ENCODE results near the gene C19orf25. TPM values are rescaled to one million over a fixed set of nuclear protein-coding genes. Genes with fewer than 3 reads are reported as not detected.

C19orf25 gene
- total RNA-seq, 1 donor from 2014 or later, result 29.7 TPM

DNA sequence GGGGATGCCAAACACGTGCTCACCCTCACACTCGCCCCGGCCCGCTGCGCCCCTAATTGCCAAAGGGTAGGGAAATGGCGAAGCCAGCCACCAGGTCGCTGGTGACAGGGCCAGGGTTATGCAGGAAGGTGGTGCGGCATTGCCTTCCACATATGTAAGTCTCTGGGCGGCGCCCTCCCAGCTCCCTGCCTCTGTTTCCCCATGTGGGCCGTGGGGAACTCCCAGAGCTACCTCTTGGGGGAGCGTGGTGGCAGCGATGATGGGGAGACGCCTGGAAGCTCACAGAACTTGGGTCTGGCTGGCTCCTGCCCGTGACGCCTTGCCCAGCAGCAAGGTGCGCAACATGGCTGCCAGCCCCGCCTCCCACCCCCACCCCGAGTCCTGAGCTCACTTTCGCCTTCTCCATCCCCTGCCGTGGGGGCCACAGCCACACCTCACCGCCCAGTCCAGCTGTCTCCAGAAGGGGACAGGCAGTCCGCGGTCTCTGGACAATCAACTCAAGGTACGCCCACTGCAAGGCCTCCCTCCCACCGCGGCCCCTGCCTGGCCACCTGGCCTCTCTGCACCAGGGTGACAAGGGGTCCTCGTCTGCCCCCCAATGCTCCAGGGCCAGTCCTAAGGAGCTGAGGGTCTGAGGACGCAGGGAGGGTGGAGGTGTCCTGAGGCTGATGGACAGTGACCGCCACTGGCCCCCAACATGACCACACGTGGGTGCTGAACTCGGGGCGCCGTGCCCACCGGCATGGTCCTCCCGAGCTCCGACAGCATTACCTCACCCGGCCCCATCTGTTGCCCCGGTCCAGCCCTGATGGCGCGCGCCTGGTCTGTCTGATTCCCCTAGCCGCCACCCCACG lies 6.6 kb downstream of the C19orf25 start:
- TF ChIP-seq, protein P1, sequence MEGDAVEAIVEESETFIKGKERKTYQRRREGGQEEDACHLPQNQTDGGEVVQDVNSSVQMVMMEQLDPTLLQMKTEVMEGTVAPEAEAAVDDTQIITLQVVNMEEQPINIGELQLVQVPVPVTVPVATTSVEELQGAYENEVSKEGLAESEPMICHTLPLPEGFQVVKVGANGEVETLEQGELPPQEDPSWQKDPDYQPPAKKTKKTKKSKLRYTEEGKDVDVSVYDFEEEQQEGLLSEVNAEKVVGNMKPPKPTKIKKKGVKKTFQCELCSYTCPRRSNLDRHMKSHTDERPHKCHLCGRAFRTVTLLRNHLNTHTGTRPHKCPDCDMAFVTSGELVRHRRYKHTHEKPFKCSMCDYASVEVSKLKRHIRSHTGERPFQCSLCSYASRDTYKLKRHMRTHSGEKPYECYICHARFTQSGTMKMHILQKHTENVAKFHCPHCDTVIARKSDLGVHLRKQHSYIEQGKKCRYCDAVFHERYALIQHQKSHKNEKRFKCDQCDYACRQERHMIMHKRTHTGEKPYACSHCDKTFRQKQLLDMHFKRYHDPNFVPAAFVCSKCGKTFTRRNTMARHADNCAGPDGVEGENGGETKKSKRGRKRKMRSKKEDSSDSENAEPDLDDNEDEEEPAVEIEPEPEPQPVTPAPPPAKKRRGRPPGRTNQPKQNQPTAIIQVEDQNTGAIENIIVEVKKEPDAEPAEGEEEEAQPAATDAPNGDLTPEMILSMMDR (IDR thresholded peaks at IDR 0.05; ENCODE audit: unreplicated experiment), result no peak
- H3K9me3 Mint-ChIP-seq (ENCODE audit: unreplicated experiment), result no peaks in the 10 kb centered on the region
- no peak overlapping the region for H3K27ac Mint-ChIP-seq (ENCODE audit: unreplicated experiment)
- H3K36me3 Mint-ChIP-seq (ENCODE audit: low read depth, unreplicated experiment), result peaks cover 7% of the 10 kb centered on the region
- H3K27me3 Mint-ChIP-seq (ENCODE audit: unreplicated experiment), result peaks cover 11% of the 10 kb centered on the region
- no peak overlapping the region for H3K4me3 Mint-ChIP-seq (ENCODE audit: unreplicated experiment)
- no peaks in the 10 kb centered on the region for H3K4me1 Mint-ChIP-seq (ENCODE audit: unreplicated experiment)
- no peak for DNase-seq (ENCODE audit: low spot score)

DNA sequence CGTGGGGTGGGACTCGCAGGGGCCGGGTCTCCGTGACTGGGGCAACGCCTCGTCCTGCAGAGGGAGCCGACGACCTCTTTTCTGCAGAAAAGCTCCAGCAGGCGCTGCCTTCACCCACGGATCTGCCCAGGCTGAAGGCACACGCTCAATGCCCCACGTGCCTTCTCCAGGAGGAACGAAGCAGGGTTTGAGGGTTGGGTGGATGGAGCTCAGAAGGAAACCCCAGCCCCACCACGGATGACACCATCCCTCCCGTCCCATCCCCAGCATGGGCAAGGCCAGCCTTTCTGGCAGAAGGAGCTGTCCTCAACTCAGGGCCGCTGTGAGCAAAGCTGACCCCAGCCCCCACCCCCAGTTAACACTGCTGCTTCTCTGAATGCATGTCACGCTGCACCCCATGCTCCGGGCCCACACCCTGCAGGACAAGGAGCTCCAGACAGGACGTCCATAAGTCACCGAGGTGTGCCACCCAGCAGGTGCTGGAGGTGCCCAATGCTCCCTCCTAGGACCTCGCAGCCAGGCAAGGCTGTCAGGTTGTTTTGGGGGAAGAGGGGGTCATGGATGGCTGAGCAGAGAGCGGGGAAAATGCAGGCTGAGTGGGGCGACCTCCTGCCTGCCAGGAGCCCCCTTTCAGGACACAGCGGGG lies 7.4 kb downstream of the C19orf25 start:
- no peaks in the 10 kb centered on the region for H3K9me3 Mint-ChIP-seq (ENCODE audit: unreplicated experiment)
- H3K4me1 Mint-ChIP-seq (ENCODE audit: unreplicated experiment), result no peaks in the 10 kb centered on the region
- DNase-seq (ENCODE audit: low spot score), result no peak
- H3K27ac Mint-ChIP-seq (ENCODE audit: unreplicated experiment), result no peak overlapping the region
- H3K27me3 Mint-ChIP-seq (ENCODE audit: unreplicated experiment), result peaks cover 11% of the 10 kb centered on the region
- H3K4me3 Mint-ChIP-seq (ENCODE audit: unreplicated experiment), result no peak overlapping the region
- TF ChIP-seq, protein P1 (IDR thresholded peaks at IDR 0.05; ENCODE audit: unreplicated experiment), result no peak
- H3K36me3 Mint-ChIP-seq (ENCODE audit: low read depth, unreplicated experiment), result peaks cover 4% of the 10 kb centered on the region

DNA sequence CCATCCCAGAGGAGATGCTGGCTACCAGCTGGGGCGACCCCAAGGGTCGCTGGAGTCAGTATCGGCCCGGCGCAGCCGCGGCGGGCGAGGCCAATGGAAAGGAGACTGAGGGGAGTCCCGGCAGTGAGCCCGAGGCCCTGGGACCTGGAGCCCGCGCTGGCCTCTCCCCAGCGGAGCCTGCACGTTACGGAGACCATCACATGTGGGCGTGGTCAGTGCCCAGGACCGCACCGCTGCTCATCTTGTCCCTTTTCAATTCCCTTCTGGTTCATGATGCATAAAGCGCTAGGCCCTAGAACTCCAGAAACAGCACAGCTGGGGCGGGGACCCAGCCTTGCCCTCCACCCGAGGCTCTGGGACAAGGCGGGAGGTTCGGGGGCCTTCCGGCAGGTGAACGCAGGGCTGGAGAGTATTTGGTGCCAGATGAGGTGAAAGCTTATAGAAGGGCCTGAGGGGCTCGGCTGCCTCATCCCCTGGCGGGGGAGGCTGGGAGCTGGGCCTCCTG lies 8.0 kb downstream of the C19orf25 start:
- Mint-ChIP-seq H3K4me1 (ENCODE audit: unreplicated experiment) (no peaks in the 10 kb centered on the region), H3K4me3 (ENCODE audit: unreplicated experiment) (no peak overlapping the region), H3K27me3 (ENCODE audit: unreplicated experiment) (peaks cover 11% of the 10 kb centered on the region), H3K9me3 (ENCODE audit: unreplicated experiment) (no peaks in the 10 kb centered on the region), H3K36me3 (ENCODE audit: low read depth, unreplicated experiment) (peaks cover 4% of the 10 kb centered on the region), H3K27ac (ENCODE audit: unreplicated experiment) (no peak overlapping the region)
- no peak for DNase-seq (ENCODE audit: low spot score)
- TF ChIP-seq, protein P1 (IDR thresholded peaks at IDR 0.05; ENCODE audit: unreplicated experiment), result no peak

DNA sequence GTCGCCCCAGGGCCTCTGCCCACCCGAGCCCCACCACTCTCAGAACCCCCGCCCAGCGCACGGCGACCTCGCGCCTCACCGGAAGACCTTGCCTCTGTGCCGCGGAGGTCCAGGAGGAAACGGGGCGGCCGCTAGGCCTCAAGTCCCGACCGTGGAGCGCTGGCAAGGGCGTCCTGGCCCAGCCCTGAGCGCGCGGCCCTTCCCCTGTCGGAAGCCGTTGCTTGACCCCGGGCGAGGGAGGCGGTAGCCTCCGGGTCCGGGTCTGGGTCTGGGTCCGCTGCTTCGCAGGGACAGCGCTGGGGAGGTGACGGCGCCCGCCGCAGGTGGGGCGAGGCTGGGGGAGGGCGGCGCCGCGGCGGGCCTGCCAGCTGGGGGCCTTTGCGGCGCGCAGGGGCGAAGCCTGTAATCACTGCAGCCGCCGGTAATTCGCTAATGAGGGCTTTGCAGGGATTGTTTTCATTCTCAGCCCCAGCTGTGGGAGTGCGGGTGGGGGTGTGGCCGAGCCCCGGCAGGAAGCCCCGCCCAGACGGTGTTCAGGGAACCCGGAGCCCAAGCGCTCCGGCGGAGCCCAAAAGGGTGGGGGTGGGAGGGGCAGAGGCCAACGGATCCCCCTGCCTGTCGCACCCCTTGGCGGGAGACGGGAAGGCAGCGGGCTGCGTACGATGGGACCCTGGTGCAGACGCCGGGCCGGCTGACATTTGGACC lies 8.6 kb downstream of the C19orf25 start:
- no peaks in the 10 kb centered on the region for H3K4me1 Mint-ChIP-seq (ENCODE audit: unreplicated experiment)
- no peak overlapping the region for H3K27ac Mint-ChIP-seq (ENCODE audit: unreplicated experiment)
- no peaks in the 10 kb centered on the region for H3K9me3 Mint-ChIP-seq (ENCODE audit: unreplicated experiment)
- TF ChIP-seq, protein P1 (IDR thresholded peaks at IDR 0.05; ENCODE audit: unreplicated experiment), result no peak
- peaks cover 11% of the 10 kb centered on the region for H3K27me3 Mint-ChIP-seq (ENCODE audit: unreplicated experiment)
- no peak for DNase-seq (ENCODE audit: low spot score)
- peaks cover 4% of the 10 kb centered on the region for H3K36me3 Mint-ChIP-seq (ENCODE audit: low read depth, unreplicated experiment)
- no peak overlapping the region for H3K4me3 Mint-ChIP-seq (ENCODE audit: unreplicated experiment)

Data from endothelial cell (in vitro differentiated cells).